Cerebellar nuclear complex (tissue), 1 donor: ENCODE measurements around the gene TUBGCP2.
"Not testable (repeated sequence)": the region's sequence is repeated elsewhere in the genome, so short reads cannot be mapped to it uniquely, and the experiment has no call there.

Source experiments
- DNase-seq, 2 experiments: peaks; one replicate each; lab custom pipeline; 2025; lab: John Stamatoyannopoulos, UW

Gene TUBGCP2

GRCh38 chr10:133246236-133246626 is 62.4 kb downstream of the TUBGCP2 start:
- no peak for DNase-seq

- DNase-seq: no peak
Observed at GRCh38 chr10:133245439-133246235, 63.0 kb downstream of the TUBGCP2 start.

- DNase-seq: no peak
Observed at GRCh38 chr10:133243593-133243992, 65.1 kb downstream of the TUBGCP2 start.

- no peak for DNase-seq
Observed at GRCh38 chr10:133242611-133243356, 65.9 kb downstream of the TUBGCP2 start.

- no peak for DNase-seq
Observed at GRCh38 chr10:133241501-133242205, 67.0 kb downstream of the TUBGCP2 start.

- DNase-seq: no peak
Observed at GRCh38 chr10:133239990-133240389, 68.7 kb downstream of the TUBGCP2 start.

GRCh38 chr10:133238466-133238804 is 70.2 kb downstream of the TUBGCP2 start:
- DNase-seq: no peak

- no peak for DNase-seq
Observed at GRCh38 chr10:133237588-133238465, 70.8 kb downstream of the TUBGCP2 start, which contains the start of gene VENTX. TSS of gene VENTX (plus strand) at chr10:133237855. CDS start at chr10:133237915, 60 bp downstream.

GRCh38 chr10:133237241-133237587 is 71.5 kb downstream of the TUBGCP2 start:
- no peak for DNase-seq

- DNase-seq: no peak
Observed at GRCh38 chr10:133236401-133237240, 72.1 kb downstream of the TUBGCP2 start.

GRCh38 chr10:133235932-133236331 is 72.7 kb downstream of the TUBGCP2 start:
- no peak for DNase-seq

GRCh38 chr10:133235265-133235855 is 73.3 kb downstream of the TUBGCP2 start:
- no peak for DNase-seq

GRCh38 chr10:133234796-133235195 is 73.9 kb downstream of the TUBGCP2 start:
- not testable (repeated sequence) for DNase-seq

- DNase-seq: no peak
Observed at GRCh38 chr10:133231946-133232574, 76.6 kb downstream of the TUBGCP2 start.

GRCh38 chr10:133231244-133231945 is 77.3 kb downstream of the TUBGCP2 start:
- no peak for DNase-seq

- no peak for DNase-seq
Observed at GRCh38 chr10:133230387-133231195, 78.1 kb downstream of the TUBGCP2 start.

- no peak for DNase-seq
Observed at GRCh38 chr10:133230044-133230361, 78.7 kb downstream of the TUBGCP2 start, which contains the start of gene UTF1. TSS of gene UTF1 (plus strand) at chr10:133230217. CDS start at chr10:133230289, 72 bp downstream.

- DNase-seq: no peak
Observed at GRCh38 chr10:133229265-133230043, 79.2 kb downstream of the TUBGCP2 start.
